ENCODE results near the gene CDH12.
"Not testable (repeated sequence)": the region's sequence is repeated elsewhere in the genome, so short reads cannot be mapped to it uniquely, and the experiment has no call there.

CDH12 gene

GRCh38 chr5:22852807-22853660 is at the start of gene CDH12:
Gene CDH12, minus strand, starts transcription at chr5:22853344.
- DNase-seq (ENCODE audit: low read depth, low spot score): no peak

GRCh38 chr5:22901885-22902284 is 48.7 kb upstream of the CDH12 start:
- no peak for DNase-seq (ENCODE audit: low read depth, low spot score)

- no peak for DNase-seq (ENCODE audit: low read depth, low spot score)
These were observed 47.7 kb upstream of the CDH12 start for GRCh38 chr5:22900801-22901310.

- DNase-seq (ENCODE audit: low read depth, low spot score): no peak
These were observed 46.2 kb upstream of the CDH12 start for GRCh38 chr5:22899341-22899740.

- no peak for DNase-seq (ENCODE audit: low read depth, low spot score)
These were observed 43.0 kb upstream of the CDH12 start for GRCh38 chr5:22896152-22896551.

GRCh38 chr5:22892441-22892840 is 39.3 kb upstream of the CDH12 start:
- DNase-seq (ENCODE audit: low read depth, low spot score): no peak

- DNase-seq (ENCODE audit: low read depth, low spot score): no peak
These were observed 36.6 kb upstream of the CDH12 start for GRCh38 chr5:22889720-22890119.

- no peak for DNase-seq (ENCODE audit: low read depth, low spot score)
These were observed 34.4 kb upstream of the CDH12 start for GRCh38 chr5:22887566-22887965.

- DNase-seq (ENCODE audit: low read depth, low spot score): not testable (repeated sequence)
These were observed 5.8 kb upstream of the CDH12 start for GRCh38 chr5:22858911-22859310.

GRCh38 chr5:22855824-22856223 is 2.7 kb upstream of the CDH12 start:
- no peak for DNase-seq (ENCODE audit: low read depth, low spot score)

- no peak for DNase-seq (ENCODE audit: low read depth, low spot score)
These were observed 2.2 kb downstream of the CDH12 start for GRCh38 chr5:22850981-22851380.

GRCh38 chr5:22846693-22847092 is 6.5 kb downstream of the CDH12 start:
- no peak for DNase-seq (ENCODE audit: low read depth, low spot score)

GRCh38 chr5:22844636-22845035 is 8.5 kb downstream of the CDH12 start:
- no peak for DNase-seq (ENCODE audit: low read depth, low spot score)

GRCh38 chr5:22844155-22844554 is 9.0 kb downstream of the CDH12 start:
- DNase-seq (ENCODE audit: low read depth, low spot score): no peak

GRCh38 chr5:22842574-22842973 is 10.6 kb downstream of the CDH12 start:
- DNase-seq (ENCODE audit: low read depth, low spot score): no peak

GRCh38 chr5:22837803-22838202 is 15.3 kb downstream of the CDH12 start:
- no peak for DNase-seq (ENCODE audit: low read depth, low spot score)

- no peak for DNase-seq (ENCODE audit: low read depth, low spot score)
These were observed 17.5 kb downstream of the CDH12 start for GRCh38 chr5:22835686-22836085.

GRCh38 chr5:22793463-22793862 is 59.7 kb downstream of the CDH12 start:
- DNase-seq (ENCODE audit: low read depth, low spot score): no peak

- DNase-seq (ENCODE audit: low read depth, low spot score): no peak
These were observed 65.3 kb downstream of the CDH12 start for GRCh38 chr5:22787807-22788206.

GRCh38 chr5:22787398-22787797 is 65.7 kb downstream of the CDH12 start:
- DNase-seq (ENCODE audit: low read depth, low spot score): no peak

- no peak for DNase-seq (ENCODE audit: low read depth, low spot score)
These were observed 72.4 kb downstream of the CDH12 start for GRCh38 chr5:22780756-22781155.

- DNase-seq (ENCODE audit: low read depth, low spot score): no peak
These were observed 73.6 kb downstream of the CDH12 start for GRCh38 chr5:22779499-22779898.

GRCh38 chr5:22776285-22776684 is 76.9 kb downstream of the CDH12 start:
- no peak for DNase-seq (ENCODE audit: low read depth, low spot score)
